ENCODE data around the gene RASSF7. TPM values are rescaled to one million over a fixed set of nuclear protein-coding genes. Genes with fewer than 3 reads are reported as not detected.

RASSF7 gene
- total and polyA plus RNA-seq, 2 donors (not counting 3 experiments of a cell fraction or from before 2014, with no cell fraction given), result 14.1 to 19.9 TPM

- ChIA-PET POLR2A (interaction anchor here (0.8 kb wide), 1 partner anchor 107 kb away, joined by 7 read pairs; no protein-coding TSS in a partner anchor), CTCF (no interaction called here)
- Histone ChIP-seq H3K4me2 (ENCODE audit: insufficient read depth, low read length) (no peak overlapping the region), H4K20me1 (replicated peaks; ENCODE audit: control insufficient read depth, extremely low read depth, insufficient read depth, low read length) (no peaks in the 10 kb centered on the region), H3K27ac (ENCODE audit: insufficient read depth, low read depth, low read length) (no peak overlapping the region), H3K27me3 (ENCODE audit: control insufficient read depth in 2 of 2, insufficient read depth in 2 of 2, low read length in 2 of 2) (no peaks in the 10 kb centered on the region), H3K9ac (replicated peaks; ENCODE audit: extremely low read depth, insufficient read depth, low read length) (no peak overlapping the region), H3K9me1 (replicated peaks; ENCODE audit: control insufficient read depth, extremely low read depth, insufficient read depth, low read length) (no peaks in the 10 kb centered on the region), H3K4me1 (ENCODE audit: control insufficient read depth, extremely low read depth, insufficient read depth, low read length) (peaks cover 11% of the 10 kb centered on the region), H3K4me3 (replicated peaks in 1 of 3; ENCODE audit: insufficient read depth in 1 of 3, low read depth in 1 of 3, low read length in 3 of 3) (no peak overlapping the region), H3K36me3 (ENCODE audit: control insufficient read depth in 2 of 2, extremely low read depth in 1 of 2, insufficient read depth in 2 of 2, low read length in 2 of 2) (peaks cover 20 to 42% of the 10 kb centered on the region in 2 experiments), H3K9me3 (replicated peaks; ENCODE audit: control insufficient read depth, insufficient read depth, low read length) (no peaks in the 10 kb centered on the region), H3K79me2 (ENCODE audit: control insufficient read depth, insufficient read depth, low read length) (peaks cover 12% of the 10 kb centered on the region), H2AFZ (ENCODE audit: low read depth, low read length) (no peak overlapping the region)
- dilution Hi-C loops (cut with MboI; ENCODE audit: extremely low pct_ligation_motif_present, low sequenced_read_pairs), result no loop called here
- DNase-seq (ENCODE audit: low read depth, low spot score) (no peak), FAIRE-seq (no peak)
- no TSS peak for BruUV-seq (replicated peaks)
- intact Hi-C loops (cut with micrococcal nuclease), result no loop called here
- TF ChIP-seq POLR2AphosphoS5 (IDR thresholded peaks at IDR 0.05; ENCODE audit: insufficient read depth, low read depth, low read length), result no peak
- no peak for TF ChIP-seq GATA2 (IDR thresholded peaks at IDR 0.05; ENCODE audit: insufficient read depth, insufficient read length, low read depth, low read length)
- TF ChIP-seq FOS (IDR thresholded peaks at IDR 0.05; ENCODE audit: borderline replicate concordance, insufficient read depth, low read length), result no peak
- TF ChIP-seq, protein P1, sequence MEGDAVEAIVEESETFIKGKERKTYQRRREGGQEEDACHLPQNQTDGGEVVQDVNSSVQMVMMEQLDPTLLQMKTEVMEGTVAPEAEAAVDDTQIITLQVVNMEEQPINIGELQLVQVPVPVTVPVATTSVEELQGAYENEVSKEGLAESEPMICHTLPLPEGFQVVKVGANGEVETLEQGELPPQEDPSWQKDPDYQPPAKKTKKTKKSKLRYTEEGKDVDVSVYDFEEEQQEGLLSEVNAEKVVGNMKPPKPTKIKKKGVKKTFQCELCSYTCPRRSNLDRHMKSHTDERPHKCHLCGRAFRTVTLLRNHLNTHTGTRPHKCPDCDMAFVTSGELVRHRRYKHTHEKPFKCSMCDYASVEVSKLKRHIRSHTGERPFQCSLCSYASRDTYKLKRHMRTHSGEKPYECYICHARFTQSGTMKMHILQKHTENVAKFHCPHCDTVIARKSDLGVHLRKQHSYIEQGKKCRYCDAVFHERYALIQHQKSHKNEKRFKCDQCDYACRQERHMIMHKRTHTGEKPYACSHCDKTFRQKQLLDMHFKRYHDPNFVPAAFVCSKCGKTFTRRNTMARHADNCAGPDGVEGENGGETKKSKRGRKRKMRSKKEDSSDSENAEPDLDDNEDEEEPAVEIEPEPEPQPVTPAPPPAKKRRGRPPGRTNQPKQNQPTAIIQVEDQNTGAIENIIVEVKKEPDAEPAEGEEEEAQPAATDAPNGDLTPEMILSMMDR (IDR thresholded peaks at IDR 0.05; ENCODE audit: extremely low read depth in 1 of 2, insufficient read depth in 1 of 2, low read depth in 1 of 2, low read length in 2 of 2), result no peak
- no peak for TF ChIP-seq EZH2 (IDR thresholded peaks at IDR 0.05; ENCODE audit: borderline replicate concordance, low read depth, low read length, severe bottlenecking)
- no peak for TF ChIP-seq JUN (IDR thresholded peaks at IDR 0.05; ENCODE audit: borderline replicate concordance, insufficient read depth, insufficient read length, low read depth)
- TF ChIP-seq MYC (IDR thresholded peaks at IDR 0.05; ENCODE audit: low read depth, low read length), result no peak
- TF ChIP-seq MAX (IDR thresholded peaks at IDR 0.05; ENCODE audit: insufficient read depth, insufficient read length), result no peak
- no peak for TF ChIP-seq POLR2A (IDR thresholded peaks at IDR 0.05; ENCODE audit: low read depth, low read length)
These were observed 30.2 kb downstream of the RASSF7 start for GRCh38 chr11:590997-591396.
